Upper lobe of right lung (tissue), 1 donor: ENCODE data around the gene AMOTL2. TPM values are rescaled to one million over a fixed set of nuclear protein-coding genes. Genes with fewer than 3 reads are reported as not detected.

Experiments used
- ATAC-seq: fragments of 200-7000 bp; cut with Tn5 transposase; one replicate; pipeline ENCODE4 v1.9.1; 2020; ENCODE audit warnings: mild to moderate bottlenecking, moderate library complexity
- DNase-seq: peaks from one replicate; pipeline ENCODE4 v3.0.0-alpha.2; 2020
- H3K27ac ChIP-seq: fragments of 200-600 bp; one replicate; pipeline ENCODE4 v1.8.0; 2022
- H3K27me3 ChIP-seq: fragments of 200-600 bp; one replicate; pipeline ENCODE4 v1.8.0; 2022; ENCODE audit warnings: mild to moderate bottlenecking
- H3K36me3 ChIP-seq: fragments of 200-600 bp; one replicate; pipeline ENCODE4 v1.8.0; 2022
- H3K4me1 ChIP-seq: fragments of 200-600 bp; one replicate; pipeline ENCODE4 v1.8.0; 2022
- H3K4me3 ChIP-seq: fragments of 200-600 bp; one replicate; pipeline ENCODE4 v1.8.0; 2022; ENCODE audit warnings: mild to moderate bottlenecking
- H3K9me3 ChIP-seq: fragments of 200-600 bp; one replicate; pipeline ENCODE4 v1.8.0; 2022
- intact Hi-C: fragments of 100-400 bp; cut with DNase I; formaldehyde crosslinking; loops from one replicate; pipeline ENCODE4 v1.11.0; 2022
- total RNA-seq: library from RNA; stranded (reverse); fragmentation: NEBNext Ultra II Directional; extraction: Animal tissue kit (Norgen Biotek cat#: 25700); gene quantifications from one replicate; pipeline ENCODE4 v1.2.1, GENCODE V29; 2021
- TF ChIP-seq, protein P1 (sequence below): fragments of 200-600 bp; IDR thresholded peaks from one replicate; pipeline ENCODE4 v1.8.0; 2022; ENCODE audit warnings: antibody characterized with exemption
- donor health status: DM: no; HTN: yes; CAD: no; lungs with severe emphysema.

AMOTL2 gene
- total RNA-seq, 1 donor from 2014 or later, result 119 TPM

DNA sequence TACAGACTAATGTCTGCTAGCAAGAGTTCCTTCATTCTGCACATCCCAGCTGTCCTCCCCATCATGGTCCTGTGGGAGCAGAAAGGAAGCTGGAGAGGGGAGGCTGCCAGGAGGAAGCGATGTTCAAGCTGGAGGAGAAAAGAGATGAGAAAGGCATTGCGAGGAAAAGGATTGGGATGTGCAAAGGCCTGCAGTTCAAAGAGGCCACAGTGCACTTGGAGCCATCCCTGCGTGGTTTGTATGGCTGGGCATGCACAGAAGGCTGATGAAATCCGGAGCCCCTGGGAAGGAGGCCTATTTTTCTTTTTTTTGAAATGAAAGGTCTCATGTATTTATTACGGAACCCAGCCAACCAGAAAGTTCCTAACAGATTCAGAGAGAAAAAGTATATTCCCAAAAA lies 22.8 kb downstream of the AMOTL2 start:
- peaks cover 60% of the 10 kb centered on the region for H3K4me1 ChIP-seq

DNA sequence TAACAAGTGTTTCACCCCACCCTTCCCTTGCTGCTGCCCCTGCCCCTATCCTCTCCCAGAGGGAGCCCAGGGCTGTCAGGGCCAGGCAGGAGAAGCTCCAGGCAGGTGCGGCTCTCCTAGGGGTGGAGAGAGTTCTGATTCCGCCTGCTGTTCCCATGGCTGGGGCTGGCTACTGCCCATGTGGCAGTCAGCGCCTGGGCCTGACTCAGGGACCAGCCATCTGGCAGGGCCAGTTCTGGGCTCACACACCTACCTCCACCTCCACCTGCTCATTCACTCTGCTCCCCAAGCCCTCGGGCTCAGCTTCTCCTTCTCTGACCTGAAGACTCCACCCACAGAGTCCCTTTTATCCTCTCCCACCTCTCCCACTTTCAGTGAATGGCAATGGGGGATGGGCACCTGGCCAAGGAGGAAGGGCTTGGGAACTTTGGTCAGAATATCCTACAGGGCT lies 23.4 kb downstream of the AMOTL2 start:
- Histone ChIP-seq H3K27ac (peak overlapping the region; percentile 26), H3K36me3 (peaks cover 17% of the 10 kb centered on the region), H3K27me3 (no peaks in the 10 kb centered on the region), H3K4me1 (peaks cover 56% of the 10 kb centered on the region), H3K4me3 (no peak overlapping the region), H3K9me3 (no peaks in the 10 kb centered on the region)
- TF ChIP-seq, protein P1, sequence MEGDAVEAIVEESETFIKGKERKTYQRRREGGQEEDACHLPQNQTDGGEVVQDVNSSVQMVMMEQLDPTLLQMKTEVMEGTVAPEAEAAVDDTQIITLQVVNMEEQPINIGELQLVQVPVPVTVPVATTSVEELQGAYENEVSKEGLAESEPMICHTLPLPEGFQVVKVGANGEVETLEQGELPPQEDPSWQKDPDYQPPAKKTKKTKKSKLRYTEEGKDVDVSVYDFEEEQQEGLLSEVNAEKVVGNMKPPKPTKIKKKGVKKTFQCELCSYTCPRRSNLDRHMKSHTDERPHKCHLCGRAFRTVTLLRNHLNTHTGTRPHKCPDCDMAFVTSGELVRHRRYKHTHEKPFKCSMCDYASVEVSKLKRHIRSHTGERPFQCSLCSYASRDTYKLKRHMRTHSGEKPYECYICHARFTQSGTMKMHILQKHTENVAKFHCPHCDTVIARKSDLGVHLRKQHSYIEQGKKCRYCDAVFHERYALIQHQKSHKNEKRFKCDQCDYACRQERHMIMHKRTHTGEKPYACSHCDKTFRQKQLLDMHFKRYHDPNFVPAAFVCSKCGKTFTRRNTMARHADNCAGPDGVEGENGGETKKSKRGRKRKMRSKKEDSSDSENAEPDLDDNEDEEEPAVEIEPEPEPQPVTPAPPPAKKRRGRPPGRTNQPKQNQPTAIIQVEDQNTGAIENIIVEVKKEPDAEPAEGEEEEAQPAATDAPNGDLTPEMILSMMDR, result no peak
- ATAC-seq, result peak; percentile 39
- no peak for DNase-seq
- intact Hi-C loops, result no loop called here

More for the DNA sequence above, 22.8 kb downstream of the AMOTL2 start:
- ATAC-seq, result no peak
- Histone ChIP-seq H3K4me3 (no peak overlapping the region), H3K27me3 (no peaks in the 10 kb centered on the region), H3K36me3 (peaks cover 23% of the 10 kb centered on the region), H3K9me3 (no peaks in the 10 kb centered on the region), H3K27ac (no peak overlapping the region)
- intact Hi-C loops, result no loop called here
- TF ChIP-seq, protein P1, result no peak
- DNase-seq, result no peak

DNA sequence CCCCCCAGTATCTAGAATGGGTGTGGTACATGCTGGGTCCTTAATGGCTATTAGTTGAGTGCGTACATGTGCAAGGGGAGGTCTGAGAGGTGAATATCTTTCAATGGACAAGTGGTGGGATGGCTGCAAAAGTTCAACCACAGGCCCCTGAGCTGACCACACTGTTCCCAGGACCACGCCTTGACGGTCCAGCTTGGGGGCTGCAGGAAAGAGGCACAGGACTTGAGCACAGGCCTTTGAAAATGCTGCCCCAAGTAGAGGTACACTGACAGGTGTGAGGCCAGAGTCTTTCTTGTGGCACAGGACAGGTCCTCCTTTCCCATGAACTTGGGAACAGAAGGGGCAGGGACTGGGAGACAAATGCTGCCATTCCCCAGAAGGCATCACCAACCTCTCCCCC lies 24.0 kb downstream of the AMOTL2 start:
- DNase-seq (peak; percentile 33), ATAC-seq (no peak)
- H3K27ac ChIP-seq, result no peak overlapping the region
- H3K4me3 ChIP-seq, result no peak overlapping the region
- no peaks in the 10 kb centered on the region for H3K27me3 ChIP-seq
- intact Hi-C loops, result no loop called here
- H3K9me3 ChIP-seq, result no peaks in the 10 kb centered on the region
- H3K4me1 ChIP-seq, result peaks cover 51% of the 10 kb centered on the region
- TF ChIP-seq, protein P1, result no peak
- H3K36me3 ChIP-seq, result peaks cover 11% of the 10 kb centered on the region

DNA sequence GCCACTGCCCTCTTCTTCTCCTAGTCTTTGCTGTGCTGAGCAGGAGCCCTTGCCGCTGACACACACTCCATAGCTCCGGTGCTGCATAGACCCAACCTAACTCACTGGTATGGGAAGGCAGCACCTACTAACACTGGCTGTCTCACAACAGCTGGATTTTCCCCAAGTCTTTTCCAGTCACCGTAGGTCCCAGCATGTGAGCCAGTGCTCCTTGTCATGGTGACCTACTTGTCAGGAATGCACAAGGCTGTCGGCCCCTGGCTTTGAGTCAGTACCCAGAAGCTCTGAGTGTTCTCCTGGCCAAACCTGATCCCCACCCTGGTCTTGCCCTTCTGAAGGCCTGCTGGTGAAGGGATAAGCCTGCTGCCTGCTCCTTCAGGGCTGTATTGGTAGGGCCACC lies 25.7 kb downstream of the AMOTL2 start:
- TF ChIP-seq, protein P1, result no peak
- Histone ChIP-seq H3K4me3 (no peak overlapping the region), H3K36me3 (no peaks in the 10 kb centered on the region), H3K27ac (no peak overlapping the region), H3K4me1 (peaks cover 34% of the 10 kb centered on the region), H3K9me3 (no peaks in the 10 kb centered on the region), H3K27me3 (no peaks in the 10 kb centered on the region)
- intact Hi-C loops, result no loop called here
- DNase-seq, result peak; percentile 64
- peak; percentile 79 for ATAC-seq

DNA sequence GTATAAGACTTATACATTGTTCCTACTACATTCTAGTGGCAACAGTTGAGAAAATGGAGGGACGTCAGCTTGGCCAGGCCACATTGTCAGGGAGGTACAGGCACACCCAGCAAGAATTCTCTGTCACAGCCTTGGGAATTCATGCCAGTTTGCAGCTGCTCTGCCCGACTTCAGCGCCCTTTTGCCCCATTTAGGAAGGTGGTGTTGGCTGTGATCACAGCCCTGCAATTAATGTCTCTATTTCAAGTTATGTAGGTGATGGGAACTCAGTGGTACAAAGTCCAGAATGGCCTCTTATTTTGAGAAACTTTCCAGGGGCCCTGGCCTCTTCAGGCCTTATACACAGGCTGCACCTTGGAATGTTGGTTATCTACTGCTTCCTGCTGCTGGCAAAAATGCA lies 26.7 kb downstream of the AMOTL2 start:
- no peaks in the 10 kb centered on the region for H3K27me3 ChIP-seq
- H3K27ac ChIP-seq, result no peak overlapping the region
- H3K36me3 ChIP-seq, result no peaks in the 10 kb centered on the region
- H3K4me3 ChIP-seq, result no peak overlapping the region
- DNase-seq (no peak), ATAC-seq (no peak)
- H3K9me3 ChIP-seq, result no peaks in the 10 kb centered on the region
- H3K4me1 ChIP-seq, result peaks cover 25% of the 10 kb centered on the region
- intact Hi-C loops, result no loop called here
- TF ChIP-seq, protein P1, result no peak

DNA sequence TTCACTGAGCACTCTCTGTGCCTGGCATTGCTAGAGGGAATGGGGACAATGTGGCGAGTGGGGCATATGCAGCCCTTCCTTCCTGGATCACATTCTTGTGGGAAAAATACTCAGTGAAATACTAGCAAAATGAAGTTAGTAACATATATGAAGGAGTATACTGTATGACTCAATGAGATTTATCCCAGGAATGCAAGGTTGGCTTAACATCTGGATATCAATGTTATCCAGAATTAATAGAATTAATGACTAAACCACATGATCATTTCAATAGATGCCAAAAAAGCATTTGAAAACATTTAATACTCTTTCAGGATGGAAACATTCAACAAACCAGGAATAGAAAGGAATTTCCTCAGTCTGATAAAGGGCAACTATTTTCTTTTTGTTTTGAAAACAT lies 27.5 kb downstream of the AMOTL2 start:
- TF ChIP-seq, protein P1, result no peak
- Histone ChIP-seq H3K4me1 (peaks cover 16% of the 10 kb centered on the region), H3K36me3 (no peaks in the 10 kb centered on the region), H3K9me3 (no peaks in the 10 kb centered on the region), H3K4me3 (no peak overlapping the region), H3K27me3 (no peaks in the 10 kb centered on the region), H3K27ac (no peak overlapping the region)
- intact Hi-C loops, result no loop called here
- no peak for DNase-seq
- no peak for ATAC-seq
